Measurements from ENCODE around the gene UTP20. TPM values are rescaled to one million over a fixed set of nuclear protein-coding genes. Genes with fewer than 3 reads are reported as not detected.
"Not testable (repeated sequence)": the region's sequence is repeated elsewhere in the genome, so short reads cannot be mapped to it uniquely, and the experiment has no call there.

UTP20 gene
- total RNA-seq, 4 donors from 2014 or later = 9.7 to 17.6 (median 11.2) TPM

- intact Hi-C loops (cut with DNase I) = no loop called here
- Histone ChIP-seq H3K9me3 (no peaks in the 10 kb centered on the region), H3K4me1 (peaks cover 14 to 27% of the 10 kb centered on the region in 2 donors), H3K27ac (peak within 1 kb of the TSS; percentile 88 to 90 (median 89)), H3K27me3 (no peaks in the 10 kb centered on the region), H3K36me3 (no peaks in the 10 kb centered on the region), H3K4me3 (replicated peaks in 1 of 3) (peak within 1 kb of the TSS; percentile 11 to 82 (median 57))
- 0% methylated on average over 52 to 66 of the region's 71 CpGs for WGBS, 2 donors
- peak; percentile 85 to 88 for DNase-seq
- TF ChIP-seq CTCF (IDR thresholded peaks at IDR 0.05) (no peak), POLR2A (IDR thresholded peaks at IDR 0.05) (peak in 1 of 2 donors; percentile 49)
Measured at GRCh38 chr12:101407436-101408345, 127.8 kb downstream of the UTP20 start, which contains the start of gene ARL1. Gene ARL1, minus strand, starts transcription at chr12:101407772. Its CDS starts 127 bp downstream, at chr12:101407645.

- H3K9me3 ChIP-seq; H3K27me3 ChIP-seq; H3K36me3 ChIP-seq; DNase-seq; H3K27ac ChIP-seq; H3K4me3 ChIP-seq (replicated peaks in 1 of 3): not testable (repeated sequence)
- H3K4me1 ChIP-seq = peaks cover 14 to 22% of the 10 kb centered on the region in 2 donors
- 86 to 90% methylated on average over 8 of the region's 8 CpGs for whole genome bisulfite sequencing, 2 donors
- intact Hi-C loops (cut with DNase I) = loop anchor here (10.0 kb wide), 2 partner anchors 365 to 435 kb away; no protein-coding TSS in a partner anchor
Measured at GRCh38 chr12:101410169-101410568, 130.3 kb downstream of the UTP20 start.

GRCh38 chr12:101414533-101415119 lies 134.7 kb downstream of the UTP20 start:
- intact Hi-C loops (cut with DNase I) = loop anchor here (10.0 kb wide), 2 partner anchors 360 to 430 kb away; no protein-coding TSS in a partner anchor
- no peaks in the 10 kb centered on the region for H3K9me3 ChIP-seq
- 1 to 2% methylated on average over 2 of the region's 2 CpGs for WGBS, 2 donors
- no peaks in the 10 kb centered on the region for H3K4me1 ChIP-seq
- no peak overlapping the region for H3K27ac ChIP-seq
- peak in 5 of 6 experiments; percentile 17 to 68 (median 51) for TF ChIP-seq CTCF (IDR thresholded peaks at IDR 0.05)
- TF ChIP-seq POLR2A (IDR thresholded peaks at IDR 0.05) = no peak
- no peaks in the 10 kb centered on the region for H3K27me3 ChIP-seq
- no peak overlapping the region for H3K4me3 ChIP-seq (replicated peaks in 1 of 3)
- DNase-seq = peak; percentile 18 to 21
- no peaks in the 10 kb centered on the region for H3K36me3 ChIP-seq

GRCh38 chr12:101415228-101415627 lies 135.3 kb downstream of the UTP20 start:
- 93 to 98% methylated on average over 1 of the region's 1 CpG for WGBS, 2 donors
- Histone ChIP-seq H3K4me1 (no peaks in the 10 kb centered on the region), H3K36me3 (no peaks in the 10 kb centered on the region), H3K4me3 (replicated peaks in 1 of 3) (no peak overlapping the region), H3K9me3 (no peaks in the 10 kb centered on the region), H3K27ac (no peak overlapping the region), H3K27me3 (no peaks in the 10 kb centered on the region)
- intact Hi-C loops (cut with DNase I) = loop anchor here (10.0 kb wide), 2 partner anchors 360 to 430 kb away; no protein-coding TSS in a partner anchor
- DNase-seq = no peak
- no peak for TF ChIP-seq POLR2A (IDR thresholded peaks at IDR 0.05)
- TF ChIP-seq CTCF (IDR thresholded peaks at IDR 0.05) = no peak

GRCh38 chr12:101422066-101422465 lies 142.2 kb downstream of the UTP20 start:
- H3K27me3 ChIP-seq; intact Hi-C loops (cut with DNase I); DNase-seq; H3K4me1 ChIP-seq; H3K36me3 ChIP-seq; H3K9me3 ChIP-seq; H3K27ac ChIP-seq; H3K4me3 ChIP-seq (replicated peaks in 1 of 3): not testable (repeated sequence)
- whole genome bisulfite sequencing, 2 donors = 89 to 90% methylated on average over 4 of the region's 4 CpGs

All from thyroid gland (tissue), 4 donors.